ENCODE results near the gene CFAP90. TPM values are rescaled to one million over a fixed set of nuclear protein-coding genes. Genes with fewer than 3 reads are reported as not detected.

The CFAP90 gene
- total RNA-seq, 1 donor from 2014 or later = 5.3 TPM

- no peak overlapping the region for H3K27ac Mint-ChIP-seq
- peak overlapping the region; percentile 57 for H3K4me3 Mint-ChIP-seq
- TF ChIP-seq, protein P1, sequence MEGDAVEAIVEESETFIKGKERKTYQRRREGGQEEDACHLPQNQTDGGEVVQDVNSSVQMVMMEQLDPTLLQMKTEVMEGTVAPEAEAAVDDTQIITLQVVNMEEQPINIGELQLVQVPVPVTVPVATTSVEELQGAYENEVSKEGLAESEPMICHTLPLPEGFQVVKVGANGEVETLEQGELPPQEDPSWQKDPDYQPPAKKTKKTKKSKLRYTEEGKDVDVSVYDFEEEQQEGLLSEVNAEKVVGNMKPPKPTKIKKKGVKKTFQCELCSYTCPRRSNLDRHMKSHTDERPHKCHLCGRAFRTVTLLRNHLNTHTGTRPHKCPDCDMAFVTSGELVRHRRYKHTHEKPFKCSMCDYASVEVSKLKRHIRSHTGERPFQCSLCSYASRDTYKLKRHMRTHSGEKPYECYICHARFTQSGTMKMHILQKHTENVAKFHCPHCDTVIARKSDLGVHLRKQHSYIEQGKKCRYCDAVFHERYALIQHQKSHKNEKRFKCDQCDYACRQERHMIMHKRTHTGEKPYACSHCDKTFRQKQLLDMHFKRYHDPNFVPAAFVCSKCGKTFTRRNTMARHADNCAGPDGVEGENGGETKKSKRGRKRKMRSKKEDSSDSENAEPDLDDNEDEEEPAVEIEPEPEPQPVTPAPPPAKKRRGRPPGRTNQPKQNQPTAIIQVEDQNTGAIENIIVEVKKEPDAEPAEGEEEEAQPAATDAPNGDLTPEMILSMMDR (conservative IDR thresholded peaks at IDR 0.05) = no peak
Measured at GRCh38 chr5:7867260-7867659, 16.3 kb upstream of the CFAP90 start.

GRCh38 chr5:7866196-7866595 lies 15.3 kb upstream of the CFAP90 start:
- no peaks in the 10 kb centered on the region for H3K9me3 Mint-ChIP-seq
- peaks cover 5% of the 10 kb centered on the region for H3K36me3 Mint-ChIP-seq
- no peak overlapping the region for H3K27ac Mint-ChIP-seq
- no peak for DNase-seq (ENCODE audit: extremely low spot score, unreplicated experiment)
- H3K27me3 Mint-ChIP-seq = no peaks in the 10 kb centered on the region
- H3K4me1 Mint-ChIP-seq (ENCODE audit: unreplicated experiment) = peaks cover 35% of the 10 kb centered on the region
- TF ChIP-seq, protein P1 (conservative IDR thresholded peaks at IDR 0.05) = no peak
- peak overlapping the region; percentile 18 for H3K4me3 Mint-ChIP-seq

More at GRCh38 chr5:7867260-7867659, 16.3 kb upstream of the CFAP90 start:
- Mint-ChIP-seq H3K9me3 (no peaks in the 10 kb centered on the region), H3K36me3 (peaks cover 5% of the 10 kb centered on the region), H3K27me3 (no peaks in the 10 kb centered on the region), H3K4me1 (ENCODE audit: unreplicated experiment) (peaks cover 35% of the 10 kb centered on the region)
- no peak for DNase-seq (ENCODE audit: extremely low spot score, unreplicated experiment)

DNA sequence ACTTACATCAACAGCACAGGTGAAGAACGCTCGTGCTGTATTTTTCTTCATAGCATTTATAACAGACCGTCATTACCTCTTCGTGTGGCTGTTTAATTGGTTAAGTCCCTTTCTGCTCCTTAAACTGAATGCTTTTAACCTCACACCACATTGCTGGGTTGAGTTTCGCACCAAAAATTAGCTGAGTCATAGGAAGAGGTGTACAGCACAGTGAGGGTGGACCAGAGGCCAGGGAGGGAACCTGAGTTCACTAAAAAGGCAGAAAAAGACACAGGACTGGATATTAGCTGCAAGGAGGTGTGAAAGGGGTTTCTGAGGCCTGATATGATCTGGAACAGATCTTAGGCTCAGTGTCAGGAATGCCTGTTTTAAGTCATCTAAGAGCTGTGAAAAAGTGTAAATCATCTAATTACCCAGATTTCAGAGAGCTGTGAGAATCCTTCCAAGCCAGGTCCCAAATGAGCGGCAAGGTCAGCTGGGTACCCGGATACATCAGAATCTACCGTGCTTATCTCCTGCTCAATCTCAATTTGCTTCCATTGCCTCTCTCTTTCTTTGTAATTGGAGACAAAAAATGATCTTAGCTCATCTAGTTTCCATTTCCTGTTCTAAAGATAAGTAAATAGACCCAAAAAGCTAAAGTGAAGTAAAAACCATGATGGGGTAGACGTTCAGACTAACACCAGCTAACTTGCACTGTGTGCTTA lies 7.1 kb upstream of the CFAP90 start:
- Mint-ChIP-seq H3K27ac (no peak overlapping the region), H3K36me3 (peaks cover 6% of the 10 kb centered on the region), H3K4me3 (no peak overlapping the region), H3K27me3 (no peaks in the 10 kb centered on the region), H3K9me3 (peaks cover 7% of the 10 kb centered on the region), H3K4me1 (ENCODE audit: unreplicated experiment) (peaks cover 16% of the 10 kb centered on the region)
- DNase-seq (ENCODE audit: extremely low spot score, unreplicated experiment) = no peak
- TF ChIP-seq, protein P1 (conservative IDR thresholded peaks at IDR 0.05) = no peak

GRCh38 chr5:7857361-7857760 lies 6.4 kb upstream of the CFAP90 start:
- Mint-ChIP-seq H3K9me3 (peaks cover 11% of the 10 kb centered on the region), H3K4me1 (ENCODE audit: unreplicated experiment) (peaks cover 20% of the 10 kb centered on the region), H3K4me3 (no peak overlapping the region), H3K27me3 (no peaks in the 10 kb centered on the region), H3K27ac (no peak overlapping the region), H3K36me3 (peaks cover 6% of the 10 kb centered on the region)
- no peak for DNase-seq (ENCODE audit: extremely low spot score, unreplicated experiment)
- TF ChIP-seq, protein P1 (conservative IDR thresholded peaks at IDR 0.05) = no peak

GRCh38 chr5:7856855-7857254 lies 5.9 kb upstream of the CFAP90 start:
- Mint-ChIP-seq H3K4me3 (no peak overlapping the region), H3K36me3 (peaks cover 6% of the 10 kb centered on the region), H3K27me3 (no peaks in the 10 kb centered on the region), H3K27ac (no peak overlapping the region), H3K4me1 (ENCODE audit: unreplicated experiment) (peaks cover 23% of the 10 kb centered on the region), H3K9me3 (peaks cover 14% of the 10 kb centered on the region)
- TF ChIP-seq, protein P1 (conservative IDR thresholded peaks at IDR 0.05) = peak; percentile 82
- no peak for DNase-seq (ENCODE audit: extremely low spot score, unreplicated experiment)
